Measurements from ENCODE around the gene SLC2A4.

SLC2A4 gene

GRCh38 chr17:7256766-7257456 lies 24.6 kb upstream of the SLC2A4 start:
- ATAC-seq: no peak
- H3K4me3 Mint-ChIP-seq: no peak overlapping the region
- no peak overlapping the region for H3K27ac Mint-ChIP-seq
- peaks cover 60% of the 10 kb centered on the region for H3K4me1 Mint-ChIP-seq
- H3K27me3 Mint-ChIP-seq: peaks cover 3% of the 10 kb centered on the region
- H3K9me3 Mint-ChIP-seq: no peaks in the 10 kb centered on the region
- DNase-seq: no peak

GRCh38 chr17:7258731-7259554 lies 22.6 kb upstream of the SLC2A4 start:
- H3K27me3 Mint-ChIP-seq: peaks cover 23% of the 10 kb centered on the region
- H3K4me3 Mint-ChIP-seq: peak overlapping the region in 1 of 2 donors; percentile 25
- ATAC-seq: no peak
- no peak for DNase-seq
- no peaks in the 10 kb centered on the region for H3K9me3 Mint-ChIP-seq
- H3K4me1 Mint-ChIP-seq: peaks cover 62% of the 10 kb centered on the region
- peak overlapping the region in 1 of 2 donors; percentile 68 for H3K27ac Mint-ChIP-seq

GRCh38 chr17:7259555-7259889 lies 22.0 kb upstream of the SLC2A4 start:
- H3K27me3 Mint-ChIP-seq: peaks cover 28% of the 10 kb centered on the region
- no peaks in the 10 kb centered on the region for H3K9me3 Mint-ChIP-seq
- peak overlapping the region in 1 of 2 donors; percentile 25 for H3K4me3 Mint-ChIP-seq
- DNase-seq: no peak
- H3K27ac Mint-ChIP-seq: peak overlapping the region in 1 of 2 donors; percentile 81
- ATAC-seq: no peak
- H3K4me1 Mint-ChIP-seq: peaks cover 59% of the 10 kb centered on the region

- ATAC-seq (no peak), DNase-seq (no peak)
- Mint-ChIP-seq H3K9me3 (no peaks in the 10 kb centered on the region), H3K4me1 (peaks cover 54% of the 10 kb centered on the region), H3K27ac (peak overlapping the region; percentile 64 to 78), H3K27me3 (peaks cover 28% of the 10 kb centered on the region), H3K4me3 (peak overlapping the region; percentile 76 to 80)
These were observed 21.4 kb upstream of the SLC2A4 start for GRCh38 chr17:7260151-7260550.

- Mint-ChIP-seq H3K4me1 (peaks cover 54% of the 10 kb centered on the region), H3K27ac (peak overlapping the region; percentile 64 to 91), H3K4me3 (peak overlapping the region; percentile 76 to 80), H3K27me3 (peaks cover 28% of the 10 kb centered on the region), H3K9me3 (no peaks in the 10 kb centered on the region)
- peak in 1 of 2 donors; percentile 62 for DNase-seq
- peak; percentile 77 for ATAC-seq
These were observed 20.7 kb upstream of the SLC2A4 start for GRCh38 chr17:7260651-7261378.

- peak; percentile 78 for ATAC-seq
- H3K4me3 Mint-ChIP-seq: peak overlapping the region; percentile 82 to 83
- DNase-seq: peak in 1 of 2 donors; percentile 55
- peaks cover 28% of the 10 kb centered on the region for H3K27me3 Mint-ChIP-seq
- peaks cover 54% of the 10 kb centered on the region for H3K4me1 Mint-ChIP-seq
- H3K27ac Mint-ChIP-seq: peak overlapping the region; percentile 64 to 91
- H3K9me3 Mint-ChIP-seq: no peaks in the 10 kb centered on the region
These were observed 19.9 kb upstream of the SLC2A4 start for GRCh38 chr17:7261379-7262191.

- H3K4me1 Mint-ChIP-seq: peaks cover 54% of the 10 kb centered on the region
- peak within 1 kb of the TSS; percentile 83 to 84 for H3K4me3 Mint-ChIP-seq
- no peaks in the 10 kb centered on the region for H3K9me3 Mint-ChIP-seq
- ATAC-seq (no peak), DNase-seq (no peak)
- peaks cover 28% of the 10 kb centered on the region for H3K27me3 Mint-ChIP-seq
- peak within 1 kb of the TSS; percentile 64 to 74 for H3K27ac Mint-ChIP-seq
These were observed 19.2 kb upstream of the SLC2A4 start, which contains the start of gene CLDN7 for GRCh38 chr17:7262192-7262934. TSS of gene CLDN7 (minus strand) at chr17:7262478. CDS start at chr17:7262043, 435 bp downstream.

GRCh38 chr17:7262935-7263800 lies 18.4 kb upstream of the SLC2A4 start:
- H3K9me3 Mint-ChIP-seq: no peaks in the 10 kb centered on the region
- ATAC-seq (no peak), DNase-seq (no peak)
- peaks cover 54% of the 10 kb centered on the region for H3K4me1 Mint-ChIP-seq
- H3K4me3 Mint-ChIP-seq: peak overlapping the region; percentile 70 to 84
- peak overlapping the region; percentile 4 to 54 for H3K27ac Mint-ChIP-seq
- H3K27me3 Mint-ChIP-seq: peaks cover 28% of the 10 kb centered on the region

GRCh38 chr17:7263801-7264078 lies 17.8 kb upstream of the SLC2A4 start:
- no peak for ATAC-seq
- H3K9me3 Mint-ChIP-seq: no peaks in the 10 kb centered on the region
- DNase-seq: no peak
- H3K27ac Mint-ChIP-seq: no peak overlapping the region
- H3K4me3 Mint-ChIP-seq: peak overlapping the region; percentile 70 to 84
- H3K4me1 Mint-ChIP-seq: peaks cover 50% of the 10 kb centered on the region
- peaks cover 28% of the 10 kb centered on the region for H3K27me3 Mint-ChIP-seq

- Mint-ChIP-seq H3K4me1 (peaks cover 25% of the 10 kb centered on the region), H3K9me3 (no peaks in the 10 kb centered on the region), H3K27ac (no peak overlapping the region), H3K27me3 (peaks cover 26% of the 10 kb centered on the region), H3K4me3 (no peak overlapping the region)
- ATAC-seq (no peak), DNase-seq (no peak)
These were observed 14.7 kb upstream of the SLC2A4 start for GRCh38 chr17:7266784-7267183.

- H3K4me3 Mint-ChIP-seq: no peak overlapping the region
- H3K9me3 Mint-ChIP-seq: no peaks in the 10 kb centered on the region
- no peak overlapping the region for H3K27ac Mint-ChIP-seq
- DNase-seq (no peak), ATAC-seq (no peak)
- H3K4me1 Mint-ChIP-seq: peaks cover 39% of the 10 kb centered on the region
- H3K27me3 Mint-ChIP-seq: peaks cover 43% of the 10 kb centered on the region
These were observed 2.1 kb upstream of the SLC2A4 start for GRCh38 chr17:7279448-7279847.

- peak overlapping the region; percentile 87 to 95 for H3K4me3 Mint-ChIP-seq
- H3K4me1 Mint-ChIP-seq: peaks cover 39% of the 10 kb centered on the region
- peaks cover 45% of the 10 kb centered on the region for H3K27me3 Mint-ChIP-seq
- ATAC-seq (peak; percentile 87), DNase-seq (peak; percentile 68 to 89)
- peak overlapping the region; percentile 20 to 72 for H3K27ac Mint-ChIP-seq
- no peaks in the 10 kb centered on the region for H3K9me3 Mint-ChIP-seq
These were observed 922 bp upstream of the SLC2A4 start for GRCh38 chr17:7280519-7281073.

GRCh38 chr17:7281953-7282751 lies 634 bp downstream of the SLC2A4 start:
- no peaks in the 10 kb centered on the region for H3K9me3 Mint-ChIP-seq

More at GRCh38 chr17:7281953-7282751, 634 bp downstream of the SLC2A4 start:
- Mint-ChIP-seq H3K4me1 (peaks cover 39% of the 10 kb centered on the region), H3K27me3 (peaks cover 45% of the 10 kb centered on the region), H3K27ac (no peak overlapping the region), H3K4me3 (peak overlapping the region; percentile 87 to 95)
- ATAC-seq (no peak), DNase-seq (no peak)

Measured in stimulated activated naive CD8-positive, alpha-beta T cell treated with anti-CD3 and anti-CD28 coated beads, Interleukin-15, amount 100 ng/mL, for 72 hours (primary cell).